Measurements from ENCODE around the gene CREB5. TPM values are rescaled to one million over a fixed set of nuclear protein-coding genes. Genes with fewer than 3 reads are reported as not detected.

The CREB5 gene
- total and polyA plus RNA-seq, 2 of the 8 experiments (the other 6 are each of a cell fraction or from before 2014, with no cell fraction given): 2.4 to 2.7 TPM

GRCh38 chr7:28389504-28390395 lies 22.6 kb upstream of the CREB5 start (continued):
- TF ChIP-seq CTCF (IDR thresholded peaks at IDR 0.05; ENCODE audit: control extremely low read depth in 1 of 3, insufficient read depth in 1 of 3, low read depth in 1 of 3, low read length in 3 of 3) (peak in 2 of 3 experiments; percentile 36 to 48; a peak in 2 of 4 replicates), CEBPB (IDR thresholded peaks at IDR 0.05; ENCODE audit: low read depth, low read length) (no peak)
